ENCODE measurements around the gene FOS.

DNA sequence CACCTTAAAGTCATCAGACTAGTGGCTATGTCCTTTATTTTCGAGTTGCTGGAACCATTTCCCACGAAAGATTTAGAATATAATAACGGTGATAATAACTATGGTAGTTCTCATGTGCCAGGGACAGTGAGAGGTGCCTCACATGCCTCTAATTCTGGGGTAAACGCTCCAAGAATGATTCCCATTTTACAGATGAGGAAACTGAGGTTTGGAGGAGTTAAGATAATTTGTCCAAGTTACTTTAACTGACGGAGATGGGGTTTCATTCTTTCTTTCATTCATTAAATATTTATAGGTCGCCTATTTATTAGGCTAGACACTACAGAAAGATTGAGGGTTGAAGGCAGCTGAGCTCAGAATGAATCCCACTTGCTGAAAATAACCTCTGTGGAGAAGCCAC, 30.7 kb upstream of the FOS start:
- TF ChIP-seq, protein P1, sequence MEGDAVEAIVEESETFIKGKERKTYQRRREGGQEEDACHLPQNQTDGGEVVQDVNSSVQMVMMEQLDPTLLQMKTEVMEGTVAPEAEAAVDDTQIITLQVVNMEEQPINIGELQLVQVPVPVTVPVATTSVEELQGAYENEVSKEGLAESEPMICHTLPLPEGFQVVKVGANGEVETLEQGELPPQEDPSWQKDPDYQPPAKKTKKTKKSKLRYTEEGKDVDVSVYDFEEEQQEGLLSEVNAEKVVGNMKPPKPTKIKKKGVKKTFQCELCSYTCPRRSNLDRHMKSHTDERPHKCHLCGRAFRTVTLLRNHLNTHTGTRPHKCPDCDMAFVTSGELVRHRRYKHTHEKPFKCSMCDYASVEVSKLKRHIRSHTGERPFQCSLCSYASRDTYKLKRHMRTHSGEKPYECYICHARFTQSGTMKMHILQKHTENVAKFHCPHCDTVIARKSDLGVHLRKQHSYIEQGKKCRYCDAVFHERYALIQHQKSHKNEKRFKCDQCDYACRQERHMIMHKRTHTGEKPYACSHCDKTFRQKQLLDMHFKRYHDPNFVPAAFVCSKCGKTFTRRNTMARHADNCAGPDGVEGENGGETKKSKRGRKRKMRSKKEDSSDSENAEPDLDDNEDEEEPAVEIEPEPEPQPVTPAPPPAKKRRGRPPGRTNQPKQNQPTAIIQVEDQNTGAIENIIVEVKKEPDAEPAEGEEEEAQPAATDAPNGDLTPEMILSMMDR (IDR thresholded peaks at IDR 0.05) = no peak
- TF ChIP-seq EZH2 (IDR thresholded peaks at IDR 0.05; ENCODE audit: borderline replicate concordance, insufficient read depth, low read depth, low read length, poor library complexity, severe bottlenecking) = no peak
